ENCODE results near the gene CACNA2D1.

DNA sequence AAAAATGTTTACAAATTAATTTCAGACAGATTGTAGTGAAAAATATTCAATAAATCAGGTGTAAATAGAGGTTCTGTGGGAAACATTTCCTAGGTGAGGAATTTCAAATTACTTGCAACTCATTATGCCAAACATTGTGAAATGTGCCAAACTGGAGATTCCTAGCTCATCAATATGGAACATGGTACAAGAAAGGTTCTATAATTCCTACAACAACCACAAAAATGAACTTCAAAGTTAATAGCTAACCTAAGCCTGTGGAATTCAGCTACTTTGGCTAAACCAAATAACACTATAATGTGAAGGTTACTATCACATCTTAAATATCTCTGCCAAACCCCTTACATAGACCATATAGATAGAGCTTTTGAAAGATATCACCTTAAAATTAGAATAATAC lies 450.4 kb downstream of the CACNA2D1 start:
- TF ChIP-seq CEBPB (IDR thresholded peaks at IDR 0.05) (no peak), HDAC2 (IDR thresholded peaks at IDR 0.05) (no peak), POLR2A (IDR thresholded peaks at IDR 0.05; ENCODE audit: low read length) (no peak)
